SU-DHL-6 (cell line): ENCODE measurements around the gene MMP10.

Experiments
- EZH2phosphoT487 ChIP-seq: fragments of 200-600 bp; sonication (generic), shearing (Covaris generic); conservative IDR thresholded peaks from 2 replicates; pipeline ENCODE4 v1.6.1; 2018; ENCODE audit warnings: mild to moderate bottlenecking, antibody characterized with exemption, low read length, moderate library complexity, mixed read lengths
- TF ChIP-seq, protein P1 (sequence below): fragments of 200-600 bp; sonication (generic); IDR thresholded peaks from one replicate; pipeline ENCODE4 v1.5.1; 2017; ENCODE audit warnings: antibody characterized with exemption, mild to moderate bottlenecking, low read length, moderate library complexity; ENCODE audit not compliant: insufficient read depth, poor library complexity, severe bottlenecking

DNA sequence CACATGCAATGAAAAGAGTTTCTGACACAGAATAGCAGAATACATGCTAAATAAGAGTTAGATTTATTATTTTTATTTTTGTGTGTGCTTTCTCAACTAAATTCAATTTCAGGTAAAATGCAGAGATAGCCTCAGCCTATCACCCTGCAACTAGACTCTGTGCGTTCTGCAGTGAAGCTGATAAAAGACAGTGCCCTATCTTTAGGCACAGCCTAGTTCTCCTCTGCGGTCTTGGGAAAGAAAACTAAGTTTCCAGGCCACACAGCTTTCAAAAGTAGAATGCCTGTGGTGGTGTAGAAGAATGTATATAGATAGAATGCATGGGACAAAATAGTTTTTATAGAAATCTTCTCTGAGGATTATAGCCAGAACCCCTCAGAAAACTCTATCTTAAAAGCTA, 29.5 kb upstream of the MMP10 start:
- no peak for TF ChIP-seq EZH2phosphoT487
- TF ChIP-seq, protein P1, sequence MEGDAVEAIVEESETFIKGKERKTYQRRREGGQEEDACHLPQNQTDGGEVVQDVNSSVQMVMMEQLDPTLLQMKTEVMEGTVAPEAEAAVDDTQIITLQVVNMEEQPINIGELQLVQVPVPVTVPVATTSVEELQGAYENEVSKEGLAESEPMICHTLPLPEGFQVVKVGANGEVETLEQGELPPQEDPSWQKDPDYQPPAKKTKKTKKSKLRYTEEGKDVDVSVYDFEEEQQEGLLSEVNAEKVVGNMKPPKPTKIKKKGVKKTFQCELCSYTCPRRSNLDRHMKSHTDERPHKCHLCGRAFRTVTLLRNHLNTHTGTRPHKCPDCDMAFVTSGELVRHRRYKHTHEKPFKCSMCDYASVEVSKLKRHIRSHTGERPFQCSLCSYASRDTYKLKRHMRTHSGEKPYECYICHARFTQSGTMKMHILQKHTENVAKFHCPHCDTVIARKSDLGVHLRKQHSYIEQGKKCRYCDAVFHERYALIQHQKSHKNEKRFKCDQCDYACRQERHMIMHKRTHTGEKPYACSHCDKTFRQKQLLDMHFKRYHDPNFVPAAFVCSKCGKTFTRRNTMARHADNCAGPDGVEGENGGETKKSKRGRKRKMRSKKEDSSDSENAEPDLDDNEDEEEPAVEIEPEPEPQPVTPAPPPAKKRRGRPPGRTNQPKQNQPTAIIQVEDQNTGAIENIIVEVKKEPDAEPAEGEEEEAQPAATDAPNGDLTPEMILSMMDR, result no peak
